ENCODE data around the gene SYP. TPM values are rescaled to one million over a fixed set of nuclear protein-coding genes. Genes with fewer than 3 reads are reported as not detected.
A peak's percentile ranks its signal among the peaks of the same experiment; 100 is the strongest.
"Not testable (repeated sequence)": the region's sequence is repeated elsewhere in the genome, so short reads cannot be mapped to it uniquely, and the experiment has no call there.

Gene SYP
- total RNA-seq, 1 donor from 2014 or later = 1.8 TPM

- Mint-ChIP-seq H3K27me3 (ENCODE audit: unreplicated experiment) (peaks cover 5% of the 10 kb centered on the region), H3K27ac (ENCODE audit: unreplicated experiment) (peak overlapping the region; percentile 93), H3K4me3 (ENCODE audit: unreplicated experiment) (peak overlapping the region; percentile 90), H3K36me3 (ENCODE audit: low read depth, unreplicated experiment) (no peaks in the 10 kb centered on the region), H3K9me3 (ENCODE audit: unreplicated experiment) (no peaks in the 10 kb centered on the region), H3K4me1 (ENCODE audit: unreplicated experiment) (peaks cover 7% of the 10 kb centered on the region)
- no peak for DNase-seq (ENCODE audit: low spot score)
- TF ChIP-seq CTCF (IDR thresholded peaks at IDR 0.05; ENCODE audit: unreplicated experiment) = no peak
Observed at GRCh38 chrX:49155243-49155899, 44.6 kb downstream of the SYP start.

- Mint-ChIP-seq H3K36me3 (ENCODE audit: low read depth, unreplicated experiment) (no peaks in the 10 kb centered on the region), H3K27me3 (ENCODE audit: unreplicated experiment) (peaks cover 4% of the 10 kb centered on the region), H3K4me3 (ENCODE audit: unreplicated experiment) (no peak overlapping the region), H3K9me3 (ENCODE audit: unreplicated experiment) (no peaks in the 10 kb centered on the region), H3K4me1 (ENCODE audit: unreplicated experiment) (peaks cover 7% of the 10 kb centered on the region), H3K27ac (ENCODE audit: unreplicated experiment) (no peak overlapping the region)
- no peak for DNase-seq (ENCODE audit: low spot score)
- TF ChIP-seq CTCF (IDR thresholded peaks at IDR 0.05; ENCODE audit: unreplicated experiment) = no peak
Observed at GRCh38 chrX:49153467-49153866, 46.5 kb downstream of the SYP start.

- H3K27me3 Mint-ChIP-seq (ENCODE audit: unreplicated experiment); H3K4me1 Mint-ChIP-seq (ENCODE audit: unreplicated experiment); H3K4me3 Mint-ChIP-seq (ENCODE audit: unreplicated experiment); H3K27ac Mint-ChIP-seq (ENCODE audit: unreplicated experiment); H3K9me3 Mint-ChIP-seq (ENCODE audit: unreplicated experiment); H3K36me3 Mint-ChIP-seq (ENCODE audit: low read depth, unreplicated experiment); DNase-seq (ENCODE audit: low spot score): not testable (repeated sequence)
Observed at GRCh38 chrX:49149291-49149690, 50.7 kb downstream of the SYP start.

GRCh38 chrX:49148390-49149100 lies 51.4 kb downstream of the SYP start:
- not testable (repeated sequence) for H3K27me3 Mint-ChIP-seq (ENCODE audit: unreplicated experiment); H3K4me1 Mint-ChIP-seq (ENCODE audit: unreplicated experiment); DNase-seq (ENCODE audit: low spot score); H3K27ac Mint-ChIP-seq (ENCODE audit: unreplicated experiment); H3K9me3 Mint-ChIP-seq (ENCODE audit: unreplicated experiment); H3K36me3 Mint-ChIP-seq (ENCODE audit: low read depth, unreplicated experiment); H3K4me3 Mint-ChIP-seq (ENCODE audit: unreplicated experiment)

- H3K4me3 Mint-ChIP-seq (ENCODE audit: unreplicated experiment) = no peak overlapping the region
- DNase-seq (ENCODE audit: low spot score) = no peak
- H3K36me3 Mint-ChIP-seq (ENCODE audit: low read depth, unreplicated experiment) = no peaks in the 10 kb centered on the region
- TF ChIP-seq CTCF (IDR thresholded peaks at IDR 0.05; ENCODE audit: unreplicated experiment) = no peak
- H3K27me3 Mint-ChIP-seq (ENCODE audit: unreplicated experiment) = peaks cover 2% of the 10 kb centered on the region
- H3K27ac Mint-ChIP-seq (ENCODE audit: unreplicated experiment) = no peak overlapping the region
- no peaks in the 10 kb centered on the region for H3K4me1 Mint-ChIP-seq (ENCODE audit: unreplicated experiment)
- no peaks in the 10 kb centered on the region for H3K9me3 Mint-ChIP-seq (ENCODE audit: unreplicated experiment)
Observed at GRCh38 chrX:49147936-49148335, 52.1 kb downstream of the SYP start.

GRCh38 chrX:49147282-49147681 lies 52.7 kb downstream of the SYP start:
- peaks cover 2% of the 10 kb centered on the region for H3K27me3 Mint-ChIP-seq (ENCODE audit: unreplicated experiment)

GRCh38 chrX:49143154-49143553 lies 56.8 kb downstream of the SYP start:
- not testable (repeated sequence) for H3K9me3 Mint-ChIP-seq (ENCODE audit: unreplicated experiment); H3K27ac Mint-ChIP-seq (ENCODE audit: unreplicated experiment); H3K27me3 Mint-ChIP-seq (ENCODE audit: unreplicated experiment); H3K4me1 Mint-ChIP-seq (ENCODE audit: unreplicated experiment); H3K4me3 Mint-ChIP-seq (ENCODE audit: unreplicated experiment); DNase-seq (ENCODE audit: low spot score)
- peaks cover 13% of the 10 kb centered on the region for H3K36me3 Mint-ChIP-seq (ENCODE audit: low read depth, unreplicated experiment)

More at GRCh38 chrX:49147282-49147681, 52.7 kb downstream of the SYP start:
- no peak for DNase-seq (ENCODE audit: low spot score)
- Mint-ChIP-seq H3K4me3 (ENCODE audit: unreplicated experiment) (no peak overlapping the region), H3K36me3 (ENCODE audit: low read depth, unreplicated experiment) (no peaks in the 10 kb centered on the region), H3K9me3 (ENCODE audit: unreplicated experiment) (no peaks in the 10 kb centered on the region), H3K4me1 (ENCODE audit: unreplicated experiment) (no peaks in the 10 kb centered on the region), H3K27ac (ENCODE audit: unreplicated experiment) (no peak overlapping the region)
- no peak for TF ChIP-seq CTCF (IDR thresholded peaks at IDR 0.05; ENCODE audit: unreplicated experiment)

GRCh38 chrX:49142264-49142663 lies 57.7 kb downstream of the SYP start:
- H3K9me3 Mint-ChIP-seq (ENCODE audit: unreplicated experiment); H3K27ac Mint-ChIP-seq (ENCODE audit: unreplicated experiment); H3K4me3 Mint-ChIP-seq (ENCODE audit: unreplicated experiment); H3K4me1 Mint-ChIP-seq (ENCODE audit: unreplicated experiment); DNase-seq (ENCODE audit: low spot score); H3K27me3 Mint-ChIP-seq (ENCODE audit: unreplicated experiment): not testable (repeated sequence)
- peaks cover 13% of the 10 kb centered on the region for H3K36me3 Mint-ChIP-seq (ENCODE audit: low read depth, unreplicated experiment)

All from endothelial cell (in vitro differentiated cells).